AG09309 (cell line): ENCODE data around the gene TPM4.

Experiments used
- DNase-seq: peaks from one replicate; pipeline ENCODE4 v3.0.0-alpha.2; 2010; ENCODE audit warnings: low read depth
- H3K4me3 ChIP-seq: 2 replicates; pipeline ENCODE4 v1.5.1; 2011; ENCODE audit warnings: mild to moderate bottlenecking, low read depth, low read length, moderate library complexity; ENCODE audit not compliant: control insufficient read depth
- TF ChIP-seq, protein P1 (sequence below): IDR thresholded peaks from 2 replicates; pipeline ENCODE4 v1.5.1; 2011; ENCODE audit warnings: mild to moderate bottlenecking, low read depth, low read length, inconsistent platforms; ENCODE audit not compliant: insufficient read depth, control insufficient read depth; ENCODE audit errors: missing control alignments

TPM4 gene

GRCh38 chr19:16075430-16076153 is 703 bp upstream of the TPM4 start:
- peak overlapping the region; percentile 41 for H3K4me3 ChIP-seq
- TF ChIP-seq, protein P1, sequence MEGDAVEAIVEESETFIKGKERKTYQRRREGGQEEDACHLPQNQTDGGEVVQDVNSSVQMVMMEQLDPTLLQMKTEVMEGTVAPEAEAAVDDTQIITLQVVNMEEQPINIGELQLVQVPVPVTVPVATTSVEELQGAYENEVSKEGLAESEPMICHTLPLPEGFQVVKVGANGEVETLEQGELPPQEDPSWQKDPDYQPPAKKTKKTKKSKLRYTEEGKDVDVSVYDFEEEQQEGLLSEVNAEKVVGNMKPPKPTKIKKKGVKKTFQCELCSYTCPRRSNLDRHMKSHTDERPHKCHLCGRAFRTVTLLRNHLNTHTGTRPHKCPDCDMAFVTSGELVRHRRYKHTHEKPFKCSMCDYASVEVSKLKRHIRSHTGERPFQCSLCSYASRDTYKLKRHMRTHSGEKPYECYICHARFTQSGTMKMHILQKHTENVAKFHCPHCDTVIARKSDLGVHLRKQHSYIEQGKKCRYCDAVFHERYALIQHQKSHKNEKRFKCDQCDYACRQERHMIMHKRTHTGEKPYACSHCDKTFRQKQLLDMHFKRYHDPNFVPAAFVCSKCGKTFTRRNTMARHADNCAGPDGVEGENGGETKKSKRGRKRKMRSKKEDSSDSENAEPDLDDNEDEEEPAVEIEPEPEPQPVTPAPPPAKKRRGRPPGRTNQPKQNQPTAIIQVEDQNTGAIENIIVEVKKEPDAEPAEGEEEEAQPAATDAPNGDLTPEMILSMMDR = no peak
- DNase-seq = no peak

DNA sequence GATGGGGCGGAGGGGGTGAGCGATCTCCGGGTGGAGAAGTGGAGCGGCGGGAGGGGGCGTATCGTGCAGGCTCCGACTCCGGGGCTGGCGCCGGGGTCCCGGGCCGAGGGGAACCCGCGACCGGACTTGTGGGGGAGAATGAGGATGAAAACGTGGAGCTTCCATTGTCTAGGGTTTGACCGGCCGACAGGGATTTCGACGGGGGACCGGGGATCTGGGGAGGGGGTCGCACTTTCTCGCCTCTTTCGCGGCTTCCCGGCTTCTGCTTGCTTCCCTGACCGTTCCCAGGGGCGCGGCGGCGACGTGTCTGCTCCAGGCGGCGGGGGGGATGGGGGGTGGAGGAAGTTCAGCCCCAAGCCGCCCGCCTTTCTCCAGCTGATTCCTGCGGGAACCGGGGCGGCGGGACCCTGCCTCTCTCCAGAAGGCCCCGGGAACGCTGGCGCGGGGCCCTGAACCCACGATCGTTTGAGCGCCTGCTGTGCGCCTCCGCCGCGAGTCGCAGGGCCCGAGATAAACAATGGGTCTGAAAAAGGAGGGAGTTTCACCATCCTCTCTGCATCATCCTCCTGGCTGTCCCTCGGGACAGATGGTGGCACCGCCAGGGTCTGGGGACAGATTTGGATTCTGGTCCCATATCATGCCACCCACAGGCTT is 790 bp downstream of the TPM4 start:
- H3K4me3 ChIP-seq = peak overlapping the region; percentile 79
- TF ChIP-seq, protein P1 = no peak

GRCh38 chr19:16077984-16078758 is 1.9 kb downstream of the TPM4 start:
- no peak for DNase-seq
- peak overlapping the region; percentile 79 for H3K4me3 ChIP-seq
- TF ChIP-seq, protein P1 = no peak

More for the DNA sequence above, 790 bp downstream of the TPM4 start:
- DNase-seq = no peak

DNA sequence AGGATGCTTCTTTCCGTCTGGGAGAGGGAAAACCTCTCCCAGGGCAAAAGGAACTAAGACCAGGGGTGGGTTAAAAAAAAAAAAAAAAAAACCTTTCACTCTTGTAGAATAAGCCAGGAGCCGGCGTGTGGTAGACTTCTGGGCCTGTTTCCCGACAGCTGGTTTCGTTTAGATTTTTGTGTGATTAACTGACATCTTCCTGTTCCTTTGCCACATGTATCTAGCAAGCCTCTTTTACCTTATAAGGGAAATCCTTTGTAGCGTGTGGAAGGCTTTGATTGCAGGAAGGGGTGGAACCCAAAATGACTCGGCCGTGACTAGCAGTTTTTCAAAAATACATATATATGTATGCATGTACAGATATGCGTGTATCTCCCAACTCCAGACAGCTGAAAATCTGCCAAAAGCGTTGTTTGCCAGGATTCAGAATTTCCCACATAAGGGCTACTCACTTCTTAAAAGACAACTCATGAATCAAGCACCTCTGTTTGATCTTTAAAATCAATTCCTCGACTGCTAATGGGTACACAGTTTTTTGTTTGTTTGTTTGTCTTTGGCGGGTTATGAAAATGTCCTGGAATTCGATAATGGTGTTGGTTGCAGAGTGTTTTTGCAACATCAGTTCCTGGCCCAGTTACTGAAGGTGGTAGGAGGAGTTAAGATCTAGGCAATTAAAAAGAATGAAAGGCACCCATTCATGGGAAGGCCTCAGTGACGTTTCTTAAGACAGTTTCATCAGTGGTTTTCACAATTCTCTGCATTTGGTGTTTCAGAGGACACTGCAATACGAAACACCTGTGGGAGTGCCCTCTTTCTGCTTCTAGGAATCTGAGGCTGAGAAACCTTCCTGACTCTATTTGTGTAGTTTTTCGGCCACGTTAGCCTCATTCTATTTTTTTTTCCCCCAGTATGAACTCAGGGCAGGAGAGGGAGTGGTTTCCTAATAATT is 2.7 kb downstream of the TPM4 start:
- DNase-seq = peak; percentile 96
- H3K4me3 ChIP-seq = peak overlapping the region; percentile 79

DNA sequence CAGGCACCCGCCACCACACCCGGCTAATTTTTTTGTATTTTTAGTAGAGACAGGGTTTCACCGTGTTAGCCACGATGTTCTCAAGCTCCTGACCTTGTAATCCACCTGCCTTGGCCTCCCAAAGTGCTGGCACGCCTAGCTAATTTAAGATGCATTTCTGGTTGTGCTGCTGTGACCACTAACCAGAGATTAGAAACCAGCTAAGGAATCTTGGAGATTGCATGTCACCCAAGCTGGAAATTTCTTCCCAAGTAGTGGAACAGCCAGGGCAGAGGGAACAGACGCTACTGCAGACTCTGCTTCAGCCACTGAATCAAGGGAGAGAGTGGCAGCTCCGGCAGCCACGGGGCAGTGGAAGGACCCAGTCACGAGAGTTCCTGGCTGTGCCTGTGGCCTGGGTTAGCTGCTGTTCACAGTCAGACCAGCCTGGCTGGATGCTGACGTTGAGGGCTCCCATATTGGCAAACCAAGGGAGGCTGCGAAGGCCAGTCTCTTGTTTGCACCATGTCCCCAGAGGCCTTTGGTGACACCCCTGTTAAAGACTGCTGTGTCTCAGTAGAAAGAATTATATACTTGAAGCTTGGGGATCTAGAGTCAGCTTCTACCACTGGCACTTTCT is 7.9 kb downstream of the TPM4 start:
- TF ChIP-seq, protein P1 = no peak
- H3K4me3 ChIP-seq = no peak overlapping the region
- DNase-seq = no peak

More for the DNA sequence above, 2.7 kb downstream of the TPM4 start:
- TF ChIP-seq, protein P1 = no peak
